Retinal pigment epithelial cell (primary cell): Measurements from ENCODE around the gene NEDD9.

Experiments
- DNase-seq: peaks from one replicate; pipeline ENCODE4 v3.0.0-alpha.2; 2010; ENCODE audit warnings: low read depth
- H3K4me3 ChIP-seq: 2 replicates; pipeline ENCODE4 v1.5.1; 2011; ENCODE audit warnings: mild to moderate bottlenecking, low read length, control low read depth, moderate library complexity
- TF ChIP-seq, protein P1 (sequence below): conservative IDR thresholded peaks from 2 replicates; pipeline ENCODE4 v1.5.1; 2011; ENCODE audit warnings: low read depth, low read length, control low read depth, inconsistent platforms

NEDD9 gene

DNA sequence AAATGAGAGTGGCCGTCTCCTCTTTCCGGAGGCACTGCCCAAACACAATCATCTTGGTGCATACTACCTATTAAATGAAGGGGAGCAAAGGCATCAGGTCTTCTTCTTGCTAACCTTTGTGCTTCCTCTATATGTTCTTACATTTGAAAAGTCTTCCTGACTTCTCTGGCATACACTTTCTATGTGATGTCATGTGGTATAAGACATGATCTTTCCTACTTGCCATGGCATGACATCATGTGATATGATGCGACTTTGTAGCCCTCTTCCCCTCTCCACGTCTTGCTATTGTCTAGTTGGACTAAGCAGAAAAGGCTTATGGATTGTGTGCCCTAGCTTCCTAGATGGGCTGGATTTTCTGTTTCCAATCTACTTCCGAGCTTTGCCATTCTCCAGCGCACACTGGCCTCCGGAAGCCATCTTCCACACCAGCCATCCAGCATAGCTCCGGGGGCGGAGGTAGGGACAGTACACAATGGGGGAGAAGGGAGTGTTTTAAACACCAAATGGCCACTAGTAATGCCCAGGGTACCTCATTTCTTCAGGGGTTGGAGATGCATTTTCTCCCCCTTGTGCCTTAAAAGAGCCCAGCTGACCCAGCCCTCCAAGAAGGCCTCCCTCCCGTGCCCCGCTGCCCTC lies 8.8 kb upstream of the NEDD9 start:
- TF ChIP-seq, protein P1, sequence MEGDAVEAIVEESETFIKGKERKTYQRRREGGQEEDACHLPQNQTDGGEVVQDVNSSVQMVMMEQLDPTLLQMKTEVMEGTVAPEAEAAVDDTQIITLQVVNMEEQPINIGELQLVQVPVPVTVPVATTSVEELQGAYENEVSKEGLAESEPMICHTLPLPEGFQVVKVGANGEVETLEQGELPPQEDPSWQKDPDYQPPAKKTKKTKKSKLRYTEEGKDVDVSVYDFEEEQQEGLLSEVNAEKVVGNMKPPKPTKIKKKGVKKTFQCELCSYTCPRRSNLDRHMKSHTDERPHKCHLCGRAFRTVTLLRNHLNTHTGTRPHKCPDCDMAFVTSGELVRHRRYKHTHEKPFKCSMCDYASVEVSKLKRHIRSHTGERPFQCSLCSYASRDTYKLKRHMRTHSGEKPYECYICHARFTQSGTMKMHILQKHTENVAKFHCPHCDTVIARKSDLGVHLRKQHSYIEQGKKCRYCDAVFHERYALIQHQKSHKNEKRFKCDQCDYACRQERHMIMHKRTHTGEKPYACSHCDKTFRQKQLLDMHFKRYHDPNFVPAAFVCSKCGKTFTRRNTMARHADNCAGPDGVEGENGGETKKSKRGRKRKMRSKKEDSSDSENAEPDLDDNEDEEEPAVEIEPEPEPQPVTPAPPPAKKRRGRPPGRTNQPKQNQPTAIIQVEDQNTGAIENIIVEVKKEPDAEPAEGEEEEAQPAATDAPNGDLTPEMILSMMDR, result no peak
- no peak for DNase-seq
- H3K4me3 ChIP-seq, result no peak overlapping the region

DNA sequence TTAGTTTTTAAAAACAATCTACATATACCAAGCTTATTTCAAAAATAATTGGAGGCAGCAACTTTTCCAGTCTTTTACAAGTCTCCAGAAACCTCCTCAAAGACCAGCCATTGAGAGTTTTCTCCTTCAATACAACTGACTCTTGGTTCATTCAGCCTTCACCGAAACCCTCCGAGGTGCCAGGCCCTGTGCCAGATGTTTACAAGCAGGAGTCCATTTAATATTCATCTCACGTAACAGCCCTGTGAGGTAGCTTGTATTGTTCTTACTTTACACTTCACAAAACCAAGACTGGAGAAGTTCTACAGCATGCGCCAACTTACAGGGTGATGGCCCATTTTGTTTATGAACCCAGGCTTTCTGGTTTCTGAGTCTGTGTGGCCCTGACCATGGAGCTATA lies 5.5 kb upstream of the NEDD9 start:
- no peak for DNase-seq
- TF ChIP-seq, protein P1, result no peak
- no peak overlapping the region for H3K4me3 ChIP-seq

DNA sequence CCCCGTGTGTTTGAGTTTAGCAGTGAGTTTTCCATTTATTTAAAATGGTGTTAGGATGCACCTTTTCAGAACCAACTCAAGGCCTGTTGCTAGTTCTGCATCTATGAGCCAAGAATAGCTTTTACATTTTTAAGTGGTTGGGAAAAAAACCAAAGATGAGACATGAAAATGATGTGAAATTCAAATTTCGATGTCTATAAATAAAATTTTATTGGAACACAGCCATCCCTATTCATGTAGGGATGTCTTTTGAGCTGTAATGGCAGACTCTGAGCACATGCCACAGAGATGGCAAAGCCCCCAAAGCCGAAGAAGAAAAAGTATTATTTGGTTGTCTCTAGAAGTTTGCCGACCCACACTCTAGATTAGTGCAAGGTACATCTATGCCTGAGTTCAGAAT lies 5.0 kb upstream of the NEDD9 start:
- no peak overlapping the region for H3K4me3 ChIP-seq
- TF ChIP-seq, protein P1, result no peak
- no peak for DNase-seq

DNA sequence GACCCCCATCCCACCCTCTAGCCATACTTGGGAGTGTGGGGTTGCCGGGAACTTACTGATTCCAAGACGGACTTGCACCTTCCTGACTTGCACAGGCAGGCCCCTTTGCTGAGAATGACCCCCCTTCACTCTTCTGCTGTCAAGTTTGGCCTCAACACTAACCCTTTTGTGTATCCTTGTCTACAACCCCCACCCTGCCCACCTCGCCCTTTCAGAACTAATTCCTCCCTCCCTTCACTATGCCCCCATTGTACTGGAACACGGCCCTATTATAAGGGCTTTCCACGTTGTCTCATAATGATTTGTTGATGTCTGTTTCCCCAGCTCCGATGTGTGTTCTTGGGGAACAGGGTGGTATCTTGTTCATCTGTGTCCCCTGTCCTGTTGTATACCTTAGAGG lies 4.4 kb upstream of the NEDD9 start:
- no peak for DNase-seq
- TF ChIP-seq, protein P1, result no peak
- no peak overlapping the region for H3K4me3 ChIP-seq

DNA sequence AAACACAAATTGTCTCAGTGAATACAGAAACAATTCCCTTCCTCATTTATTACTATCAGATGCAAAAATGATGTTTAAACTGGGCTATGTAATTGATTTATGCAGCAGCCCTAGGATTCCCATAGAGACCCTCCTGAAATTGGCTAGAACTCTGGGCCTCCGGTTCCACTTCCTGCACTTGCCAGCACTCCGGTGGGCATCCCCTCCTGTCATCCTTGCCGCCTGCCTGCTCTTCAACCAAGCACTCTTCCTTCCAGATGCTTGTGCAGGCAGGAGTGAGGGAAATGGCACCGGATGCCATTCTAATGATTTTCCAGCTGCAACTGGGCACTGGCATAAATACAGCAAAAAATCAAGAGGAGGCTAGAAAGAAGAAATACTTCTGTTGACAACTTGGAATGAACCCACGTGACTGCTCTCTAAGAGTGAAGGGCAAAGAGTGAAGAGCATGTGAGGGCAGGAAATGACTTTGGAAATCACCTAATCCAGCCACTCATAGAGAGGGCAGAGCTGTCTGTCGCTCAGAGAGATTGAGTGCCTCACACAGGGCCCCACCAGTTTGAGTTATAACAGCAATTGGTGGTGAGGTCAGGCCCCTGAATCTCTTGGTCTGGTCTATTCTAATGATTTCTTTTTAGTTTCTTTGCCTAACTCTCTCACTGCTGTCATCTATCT lies 3.7 kb upstream of the NEDD9 start:
- TF ChIP-seq, protein P1, result no peak
- no peak overlapping the region for H3K4me3 ChIP-seq
- DNase-seq, result no peak

DNA sequence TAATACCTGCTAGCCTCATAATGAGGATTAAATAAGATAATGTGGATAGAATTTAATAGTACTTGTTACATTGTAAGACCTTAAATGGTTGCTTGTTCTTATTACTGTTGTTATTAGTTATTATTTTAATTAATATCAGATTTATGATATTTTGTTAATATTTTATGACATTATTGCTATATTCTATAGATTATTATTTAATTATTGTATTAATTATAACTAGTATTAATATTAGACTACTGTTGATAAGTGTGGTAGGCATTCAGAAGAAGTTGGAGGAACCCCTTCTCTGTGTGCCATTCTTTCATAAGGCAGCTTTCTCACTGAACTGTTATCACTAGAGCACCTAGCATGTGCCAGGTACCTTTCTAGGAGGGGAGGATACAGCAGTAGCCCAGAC lies 2.6 kb upstream of the NEDD9 start:
- H3K4me3 ChIP-seq, result no peak overlapping the region
- TF ChIP-seq, protein P1, result no peak
- no peak for DNase-seq
